Activated CD4-positive, alpha-beta memory T cell treated with anti-CD3 and anti-CD28 coated beads, Interleukin-2, amount 10 ng/mL, durations not matched to agents 7 days and 5 days (primary cell): ENCODE results near the gene SUV39H2. TPM values are rescaled to one million over a fixed set of nuclear protein-coding genes. Genes with fewer than 3 reads are reported as not detected.
"Not testable (repeated sequence)": the region's sequence is repeated elsewhere in the genome, so short reads cannot be mapped to it uniquely, and the experiment has no call there.

Experiments used
- CTCF ChIA-PET: fragments of 350-600 bp; sonication (Branson Sonifier 250); formaldehyde crosslinking; loops from one replicate; lab custom pipeline; 2021; ENCODE audit warnings: antibody characterized with exemption, inconsistent platforms; lab: Charles Lee
- POLR2A ChIA-PET: fragments of 350-600 bp; sonication (Branson Sonifier 250); formaldehyde crosslinking; loops from one replicate; lab custom pipeline; 2021; ENCODE audit warnings: antibody characterized with exemption; lab: Charles Lee
- DNase-seq: peaks from one replicate; pipeline ENCODE4 v3.0.0-alpha.2; 2020
- H3K27ac Mint-ChIP-seq: one replicate; pipeline ENCODE4 v1.8.0; 2021; ENCODE audit warnings: mild to moderate bottlenecking, mixed read lengths
- H3K27me3 Mint-ChIP-seq: one replicate; pipeline ENCODE4 v1.8.0; 2021; ENCODE audit warnings: mixed read lengths
- H3K36me3 Mint-ChIP-seq: one replicate; pipeline ENCODE4 v1.8.0; 2021; ENCODE audit warnings: low read depth, mixed read lengths
- H3K4me1 Mint-ChIP-seq: one replicate; pipeline ENCODE4 v1.8.0; 2021; ENCODE audit warnings: mixed read lengths
- H3K4me3 Mint-ChIP-seq: one replicate; pipeline ENCODE4 v1.8.0; 2021; ENCODE audit warnings: mild to moderate bottlenecking, mixed read lengths
- H3K9me3 Mint-ChIP-seq: one replicate; pipeline ENCODE4 v1.8.0; 2021; ENCODE audit warnings: mixed read lengths
- total RNA-seq, 2 experiments: library from RNA; stranded (reverse); gene quantifications; one replicate each; pipeline ENCODE4 v1.2.3, GENCODE V29; 2021

The SUV39H2 gene
- total RNA-seq, 2 experiments from 2014 or later, result 24.5 to 25.2 TPM

GRCh38 chr10:14916600-14916999 lies 37.9 kb downstream of the SUV39H2 start:
- no peak for DNase-seq
- Mint-ChIP-seq H3K4me3 (no peak overlapping the region), H3K27me3 (no peaks in the 10 kb centered on the region), H3K9me3 (peaks cover 29% of the 10 kb centered on the region), H3K4me1 (peaks cover 20% of the 10 kb centered on the region), H3K36me3 (peaks cover 99% of the 10 kb centered on the region), H3K27ac (no peak overlapping the region)
- ChIA-PET POLR2A (interaction anchor here (1.7 kb wide), 1 partner anchor 16 kb away, joined by 4 read pairs; no protein-coding TSS in a partner anchor), CTCF (interaction anchor here (1.4 kb wide), 1 partner anchor 418 kb away, joined by 3 read pairs; no protein-coding TSS in a partner anchor)

- Mint-ChIP-seq H3K4me1 (peaks cover 20% of the 10 kb centered on the region), H3K9me3 (peaks cover 29% of the 10 kb centered on the region), H3K4me3 (no peak overlapping the region), H3K27ac (no peak overlapping the region), H3K36me3 (peaks cover 99% of the 10 kb centered on the region), H3K27me3 (no peaks in the 10 kb centered on the region)
- POLR2A ChIA-PET, result interaction anchor here (1.7 kb wide), 1 partner anchor 15 kb away, joined by 4 read pairs; no protein-coding TSS in a partner anchor
- CTCF ChIA-PET, result interaction anchor here (1.4 kb wide), 1 partner anchor 419 kb away, joined by 3 read pairs; no protein-coding TSS in a partner anchor
- DNase-seq, result no peak
These were observed 39.2 kb downstream of the SUV39H2 start for GRCh38 chr10:14917827-14918226.

- Mint-ChIP-seq H3K4me1 (peaks cover 20% of the 10 kb centered on the region), H3K36me3 (peaks cover 99% of the 10 kb centered on the region), H3K27me3 (no peaks in the 10 kb centered on the region), H3K9me3 (peaks cover 29% of the 10 kb centered on the region), H3K4me3 (no peak overlapping the region), H3K27ac (no peak overlapping the region)
- POLR2A ChIA-PET, result no interaction called here
- no peak for DNase-seq
- CTCF ChIA-PET, result interaction anchor here (1.1 kb wide), 1 partner anchor 16 kb away, joined by 3 read pairs; no protein-coding TSS in a partner anchor
These were observed 40.3 kb downstream of the SUV39H2 start for GRCh38 chr10:14918964-14919363.

DNA sequence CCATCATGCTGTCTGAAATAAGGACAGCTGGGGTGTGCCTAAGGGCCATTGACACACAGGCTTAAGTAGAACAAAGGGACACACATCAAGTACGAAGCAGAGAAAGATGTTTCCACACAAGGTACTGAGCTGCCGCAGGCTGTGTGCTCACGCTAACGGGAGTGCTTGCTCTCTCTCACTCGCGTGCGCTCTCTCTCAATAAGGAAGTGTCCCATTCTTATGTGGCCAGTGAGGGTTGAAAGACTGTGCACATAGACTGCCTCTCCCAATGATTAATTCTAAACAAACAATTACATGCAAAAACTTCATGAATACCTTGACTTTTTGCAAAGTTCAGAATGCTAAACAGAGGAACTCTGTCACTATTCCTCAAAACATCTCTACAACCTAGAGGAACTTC lies 45.3 kb downstream of the SUV39H2 start:
- Mint-ChIP-seq H3K27ac (no peak overlapping the region), H3K4me3 (no peak overlapping the region), H3K27me3 (no peaks in the 10 kb centered on the region), H3K4me1 (peaks cover 8% of the 10 kb centered on the region), H3K9me3 (peaks cover 3% of the 10 kb centered on the region), H3K36me3 (peaks cover 85% of the 10 kb centered on the region)
- ChIA-PET POLR2A (interaction anchor here (1.1 to 1.2 kb wide), 2 partner anchors 24 to 45 kb away, joined by 3 read pairs; partner anchors contain the start of gene SUV39H2), CTCF (no interaction called here)
- DNase-seq, result no peak

DNA sequence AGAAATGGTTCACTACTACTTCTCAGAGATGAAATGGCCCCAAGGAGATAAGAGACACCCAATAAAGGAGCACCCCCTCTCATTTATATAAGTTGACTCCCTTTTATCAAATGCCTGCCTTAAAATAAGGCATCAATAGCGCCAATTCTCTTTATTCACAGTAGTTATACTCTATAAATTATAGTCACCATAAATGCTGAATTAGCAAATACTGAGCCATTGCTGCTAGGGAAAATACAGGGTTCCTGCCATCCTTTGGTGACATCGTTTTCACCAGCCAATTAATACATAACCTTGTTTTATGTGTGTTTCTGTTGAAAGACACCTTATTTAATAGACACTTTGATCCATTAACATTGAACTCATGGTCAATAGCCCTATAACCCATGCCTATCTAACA lies 46.6 kb downstream of the SUV39H2 start:
- Mint-ChIP-seq H3K36me3 (peaks cover 72% of the 10 kb centered on the region), H3K4me3 (no peak overlapping the region), H3K27me3 (no peaks in the 10 kb centered on the region), H3K9me3 (no peaks in the 10 kb centered on the region), H3K27ac (no peak overlapping the region), H3K4me1 (peaks cover 2% of the 10 kb centered on the region)
- no peak for DNase-seq
- ChIA-PET POLR2A (no interaction called here), CTCF (no interaction called here)

DNA sequence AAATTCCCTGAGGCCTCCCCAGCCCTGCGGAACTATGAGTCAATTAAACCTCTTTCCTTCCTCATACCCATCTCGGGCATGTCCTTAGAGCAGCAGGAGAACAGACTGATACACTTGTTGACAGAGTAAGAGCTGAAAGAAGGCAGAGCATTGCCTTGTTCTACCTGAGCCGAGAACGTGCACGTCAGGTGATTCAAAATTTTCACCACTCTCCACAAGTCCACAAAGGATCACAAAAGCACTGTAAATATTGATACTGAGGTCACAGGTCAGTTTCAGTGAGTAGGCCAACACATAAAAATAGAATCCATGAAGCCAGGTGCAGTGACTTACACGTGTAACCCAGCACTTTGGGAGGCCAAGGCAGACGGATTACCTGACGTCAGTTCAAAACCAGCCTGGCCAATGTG lies 47.4 kb downstream of the SUV39H2 start:
- no peaks in the 10 kb centered on the region for H3K9me3 Mint-ChIP-seq
- DNase-seq, result no peak
- ChIA-PET CTCF (no interaction called here), POLR2A (no interaction called here)
- H3K4me1 Mint-ChIP-seq, result peaks cover 2% of the 10 kb centered on the region
- no peak overlapping the region for H3K27ac Mint-ChIP-seq
- no peak overlapping the region for H3K4me3 Mint-ChIP-seq
- H3K36me3 Mint-ChIP-seq, result peaks cover 72% of the 10 kb centered on the region
- no peaks in the 10 kb centered on the region for H3K27me3 Mint-ChIP-seq

DNA sequence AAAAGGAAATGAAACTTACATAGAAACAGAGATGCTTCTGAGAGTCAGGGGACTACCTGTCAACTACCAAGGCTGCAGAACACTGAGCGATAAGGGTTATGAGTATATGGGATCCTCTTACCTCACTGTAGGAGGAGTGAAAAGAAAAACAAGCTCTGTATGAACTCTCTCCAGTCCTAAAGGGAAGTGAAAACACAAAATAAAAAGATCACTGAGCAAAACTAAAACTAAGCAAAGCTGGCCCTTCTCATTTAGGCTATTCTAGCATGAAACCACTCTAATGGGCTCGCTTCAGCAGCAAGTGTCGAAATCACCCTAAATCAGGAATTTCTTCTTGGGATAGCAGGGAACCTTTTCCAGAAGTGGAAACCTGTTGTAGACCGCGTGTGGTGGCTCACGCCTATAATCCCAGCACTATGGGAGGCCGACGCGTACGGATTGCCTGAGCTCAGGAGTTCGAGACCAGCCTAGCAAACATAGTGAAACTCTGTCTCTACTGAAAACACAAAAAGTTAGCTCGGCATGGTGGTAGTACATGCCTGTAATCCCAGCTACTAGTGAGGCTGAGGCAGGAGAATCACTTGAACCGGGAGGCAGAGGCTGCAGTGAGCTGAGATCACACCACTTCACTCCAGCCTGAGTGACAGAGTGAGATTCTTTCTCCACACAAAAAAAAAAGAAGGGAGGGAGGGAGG lies 48.2 kb downstream of the SUV39H2 start:
- peaks cover 70% of the 10 kb centered on the region for H3K36me3 Mint-ChIP-seq
- no peak overlapping the region for H3K27ac Mint-ChIP-seq
- H3K27me3 Mint-ChIP-seq, result no peaks in the 10 kb centered on the region
- no peak for DNase-seq
- POLR2A ChIA-PET, result no interaction called here
- peaks cover 2% of the 10 kb centered on the region for H3K4me1 Mint-ChIP-seq
- CTCF ChIA-PET, result no interaction called here
- H3K9me3 Mint-ChIP-seq, result no peaks in the 10 kb centered on the region
- H3K4me3 Mint-ChIP-seq, result no peak overlapping the region

DNA sequence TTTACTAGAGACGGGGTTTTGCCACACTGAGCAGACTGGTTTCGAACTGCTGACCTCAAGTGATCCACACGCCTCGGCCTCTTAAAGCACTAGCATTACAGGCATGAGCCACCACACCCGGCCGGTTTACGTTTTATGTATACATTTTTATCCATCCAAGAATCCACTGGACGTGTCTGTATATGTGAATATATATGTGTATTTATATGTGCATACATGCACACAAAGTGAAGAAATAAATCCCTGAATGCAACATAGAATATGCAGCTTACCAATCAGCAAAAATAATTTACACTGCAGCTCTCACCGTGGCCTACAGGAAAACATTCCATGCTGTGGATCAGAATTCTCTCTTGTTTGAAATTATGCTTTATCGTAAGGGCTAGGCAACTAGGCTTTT lies 51.9 kb downstream of the SUV39H2 start:
- H3K9me3 Mint-ChIP-seq, result no peaks in the 10 kb centered on the region
- H3K36me3 Mint-ChIP-seq, result peaks cover 67% of the 10 kb centered on the region
- peaks cover 2% of the 10 kb centered on the region for H3K4me1 Mint-ChIP-seq
- ChIA-PET CTCF (no interaction called here), POLR2A (no interaction called here)
- H3K4me3 Mint-ChIP-seq, result no peak overlapping the region
- H3K27me3 Mint-ChIP-seq, result no peaks in the 10 kb centered on the region
- no peak for DNase-seq
- no peak overlapping the region for H3K27ac Mint-ChIP-seq

DNA sequence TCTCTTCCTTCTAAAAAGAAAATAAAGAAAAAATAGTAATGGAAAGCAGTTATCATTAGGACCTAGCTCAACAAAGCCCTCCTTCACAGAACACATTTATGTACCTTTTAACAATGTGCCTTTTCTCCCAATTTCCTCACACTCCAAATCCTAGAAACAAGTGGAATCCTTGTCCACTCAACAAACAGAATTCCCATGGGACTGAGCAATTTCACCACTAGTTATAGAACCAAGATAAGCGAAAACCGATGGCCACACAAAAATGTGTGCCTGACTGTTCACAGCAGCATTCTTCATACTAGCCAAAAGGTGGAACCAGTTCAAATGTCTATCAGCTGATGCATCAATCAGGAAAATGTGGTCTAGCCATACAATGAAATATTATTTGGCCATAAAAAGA lies 57.9 kb downstream of the SUV39H2 start:
- H3K4me1 Mint-ChIP-seq, result peaks cover 18% of the 10 kb centered on the region
- H3K4me3 Mint-ChIP-seq, result no peak overlapping the region
- no peak overlapping the region for H3K27ac Mint-ChIP-seq
- no peaks in the 10 kb centered on the region for H3K27me3 Mint-ChIP-seq
- H3K36me3 Mint-ChIP-seq, result peaks cover 51% of the 10 kb centered on the region
- ChIA-PET CTCF (interaction anchor here (0.7 kb wide), 1 partner anchor 383 kb away, joined by 3 read pairs; no protein-coding TSS in a partner anchor), POLR2A (interaction anchor here (1.2 kb wide), 1 partner anchor 16 kb away, joined by 4 read pairs; no protein-coding TSS in a partner anchor)
- no peaks in the 10 kb centered on the region for H3K9me3 Mint-ChIP-seq
- no peak for DNase-seq

- Mint-ChIP-seq H3K4me1 (peaks cover 31% of the 10 kb centered on the region), H3K27ac (peak overlapping the region; percentile 35), H3K36me3 (peaks cover 50% of the 10 kb centered on the region)
- CTCF ChIA-PET, H3K9me3 Mint-ChIP-seq, H3K27me3 Mint-ChIP-seq, H3K4me3 Mint-ChIP-seq, POLR2A ChIA-PET: not testable (repeated sequence)
- peak; percentile 56 for DNase-seq
These were observed 60.3 kb downstream of the SUV39H2 start for GRCh38 chr10:14938971-14939370.

GRCh38 chr10:14942147-14942949 lies 63.7 kb downstream of the SUV39H2 start:
- H3K27ac Mint-ChIP-seq, result peak overlapping the region; percentile 49
- CTCF ChIA-PET, DNase-seq, H3K4me3 Mint-ChIP-seq, H3K9me3 Mint-ChIP-seq, H3K27me3 Mint-ChIP-seq: not testable (repeated sequence)
- H3K36me3 Mint-ChIP-seq, result peaks cover 55% of the 10 kb centered on the region
- POLR2A ChIA-PET, result interaction anchor here (1.1 kb wide), 1 partner anchor 10 kb away, joined by 3 read pairs; no protein-coding TSS in a partner anchor
- peaks cover 37% of the 10 kb centered on the region for H3K4me1 Mint-ChIP-seq

DNA sequence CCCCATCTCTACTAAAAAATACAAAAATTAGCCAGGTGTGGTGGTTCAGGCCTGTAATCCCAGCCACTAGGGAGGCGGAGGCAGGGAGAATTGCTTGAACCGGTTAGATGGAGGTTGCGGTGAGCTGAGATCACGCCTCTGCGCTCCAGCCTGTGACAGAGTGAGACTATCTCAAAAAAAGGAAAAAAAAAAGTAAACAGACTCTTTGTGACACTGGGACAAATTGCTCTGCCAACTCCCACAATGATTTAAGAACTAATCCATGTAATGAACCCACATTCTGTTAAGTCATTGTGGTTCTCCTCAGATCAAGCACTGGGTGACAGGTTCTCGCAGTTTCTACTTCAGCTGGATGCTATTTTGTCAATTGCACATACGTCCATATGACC lies 64.3 kb downstream of the SUV39H2 start:
- H3K27ac Mint-ChIP-seq, H3K4me3 Mint-ChIP-seq, DNase-seq, H3K27me3 Mint-ChIP-seq, H3K9me3 Mint-ChIP-seq, CTCF ChIA-PET: not testable (repeated sequence)
- POLR2A ChIA-PET, result interaction anchor here (1.1 kb wide), 1 partner anchor 10 kb away, joined by 3 read pairs; no protein-coding TSS in a partner anchor
- H3K36me3 Mint-ChIP-seq, result peaks cover 57% of the 10 kb centered on the region
- peaks cover 37% of the 10 kb centered on the region for H3K4me1 Mint-ChIP-seq

GRCh38 chr10:14945108-14945507 lies 66.4 kb downstream of the SUV39H2 start:
- H3K27ac Mint-ChIP-seq, result no peak overlapping the region
- no peak overlapping the region for H3K4me3 Mint-ChIP-seq
- H3K27me3 Mint-ChIP-seq, result no peaks in the 10 kb centered on the region
- CTCF ChIA-PET, result no interaction called here
- peaks cover 69% of the 10 kb centered on the region for H3K36me3 Mint-ChIP-seq
- DNase-seq, result no peak
- H3K9me3 Mint-ChIP-seq, result no peaks in the 10 kb centered on the region
- POLR2A ChIA-PET, result no interaction called here
- H3K4me1 Mint-ChIP-seq, result peaks cover 30% of the 10 kb centered on the region
